GM18909 (cell line): ENCODE measurements around the gene MINDY2.
"Not testable (repeated sequence)": the region's sequence is repeated elsewhere in the genome, so short reads cannot be mapped to it uniquely, and the experiment has no call there.

Source experiments
- ATAC-seq: cut with Tn5 transposase; IDR thresholded peaks from one replicate; pipeline ENCODE4 v1.9.1; 2021; ENCODE audit warnings: mild to moderate bottlenecking; ENCODE audit not compliant: unreplicated experiment, poor library complexity

MINDY2 gene

DNA sequence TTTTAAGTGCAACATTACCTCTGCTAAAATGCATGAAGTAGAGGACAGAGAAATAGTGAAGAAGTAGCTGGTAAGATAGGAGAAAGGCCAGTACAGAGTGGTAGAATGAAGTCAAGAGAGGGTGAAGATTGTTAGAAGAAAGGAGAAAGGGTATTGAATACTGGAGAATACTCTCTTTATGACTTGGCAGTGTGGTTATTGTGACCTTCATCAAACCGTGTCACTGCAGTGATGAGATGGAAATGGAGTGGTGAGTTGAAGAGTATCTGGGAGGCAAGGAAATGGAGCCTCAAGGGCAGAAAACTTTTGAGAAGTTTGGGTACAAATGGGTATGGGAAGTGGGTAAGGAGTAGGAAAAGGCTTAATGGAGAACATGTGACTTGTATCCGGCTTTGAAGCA lies 24.7 kb downstream of the MINDY2 start:
- ATAC-seq, result no peak

DNA sequence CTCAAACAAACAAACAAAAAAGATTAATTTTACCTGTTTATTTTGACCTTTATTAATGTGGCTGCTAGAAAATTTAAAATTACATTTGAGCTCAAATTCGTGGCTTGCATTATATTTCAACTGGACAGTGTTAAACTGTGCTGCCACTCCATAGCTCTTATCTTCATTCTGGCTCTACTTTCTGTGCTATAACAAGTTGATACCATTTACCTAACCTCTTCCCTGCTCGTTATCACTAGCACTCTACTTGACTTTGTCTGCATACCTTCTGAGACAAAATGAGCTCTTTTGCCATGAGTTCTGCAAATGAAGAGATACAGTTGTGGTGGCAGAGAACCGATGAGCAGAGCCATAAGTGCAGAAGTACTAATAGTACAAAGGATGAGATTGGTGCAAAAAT lies 26.4 kb downstream of the MINDY2 start:
- ATAC-seq, result no peak

DNA sequence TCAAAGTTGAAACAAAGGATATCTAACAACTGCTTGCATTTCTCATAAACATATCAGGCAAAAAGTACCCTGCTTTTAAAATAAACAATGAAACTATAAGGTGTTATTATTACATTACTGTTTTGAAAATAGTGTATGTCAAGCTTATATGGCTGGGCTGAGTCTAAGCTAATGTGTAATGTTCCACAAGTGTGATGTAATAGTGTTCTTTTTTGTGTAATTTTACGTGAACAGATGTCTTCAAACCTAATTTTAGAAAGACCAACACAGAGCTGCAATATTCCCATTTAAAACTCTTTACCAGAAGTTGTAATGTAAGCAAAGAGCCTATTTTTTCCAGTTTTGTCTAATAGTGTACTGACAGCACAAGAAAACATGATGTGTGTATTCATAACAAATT lies 34.0 kb downstream of the MINDY2 start:
- no peak for ATAC-seq

DNA sequence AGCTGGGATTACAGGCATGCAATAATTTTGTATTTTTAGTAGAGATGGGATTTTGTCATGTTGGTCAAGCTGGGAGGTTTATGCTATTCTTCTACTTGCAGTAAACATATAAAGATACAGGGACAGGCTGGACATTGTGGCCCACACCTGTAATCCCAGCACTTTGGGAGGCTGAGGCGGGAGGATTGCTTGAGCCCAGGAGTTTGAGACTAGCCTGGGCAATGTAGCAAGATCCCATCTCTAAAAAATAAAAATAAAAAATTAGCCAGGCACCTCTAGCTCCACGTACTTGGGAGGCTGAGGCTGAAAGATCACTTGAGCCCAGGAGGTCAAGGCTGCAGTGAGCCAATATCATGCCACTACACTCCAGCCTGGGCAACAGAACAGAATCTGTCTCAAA lies 52.2 kb downstream of the MINDY2 start:
- ATAC-seq, result not testable (repeated sequence)

DNA sequence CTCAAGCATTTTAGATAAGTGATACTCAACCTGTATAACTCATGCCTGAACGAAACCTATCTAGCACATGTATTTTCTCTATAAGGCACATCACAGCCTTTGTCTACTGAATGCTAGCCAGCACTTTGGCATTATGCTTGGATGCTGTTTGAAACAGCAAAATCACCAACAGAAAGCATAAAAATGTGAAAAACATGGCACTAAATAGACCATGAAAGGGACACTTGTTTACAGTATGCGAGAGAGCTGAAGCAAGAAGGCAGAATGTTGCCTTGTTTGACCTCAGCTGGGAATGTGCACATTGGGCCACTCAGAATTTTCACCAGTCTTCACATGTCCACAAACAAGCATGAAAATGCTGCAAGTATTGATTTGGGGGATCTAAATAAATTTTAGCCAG lies 59.5 kb downstream of the MINDY2 start:
- ATAC-seq, result no peak

DNA sequence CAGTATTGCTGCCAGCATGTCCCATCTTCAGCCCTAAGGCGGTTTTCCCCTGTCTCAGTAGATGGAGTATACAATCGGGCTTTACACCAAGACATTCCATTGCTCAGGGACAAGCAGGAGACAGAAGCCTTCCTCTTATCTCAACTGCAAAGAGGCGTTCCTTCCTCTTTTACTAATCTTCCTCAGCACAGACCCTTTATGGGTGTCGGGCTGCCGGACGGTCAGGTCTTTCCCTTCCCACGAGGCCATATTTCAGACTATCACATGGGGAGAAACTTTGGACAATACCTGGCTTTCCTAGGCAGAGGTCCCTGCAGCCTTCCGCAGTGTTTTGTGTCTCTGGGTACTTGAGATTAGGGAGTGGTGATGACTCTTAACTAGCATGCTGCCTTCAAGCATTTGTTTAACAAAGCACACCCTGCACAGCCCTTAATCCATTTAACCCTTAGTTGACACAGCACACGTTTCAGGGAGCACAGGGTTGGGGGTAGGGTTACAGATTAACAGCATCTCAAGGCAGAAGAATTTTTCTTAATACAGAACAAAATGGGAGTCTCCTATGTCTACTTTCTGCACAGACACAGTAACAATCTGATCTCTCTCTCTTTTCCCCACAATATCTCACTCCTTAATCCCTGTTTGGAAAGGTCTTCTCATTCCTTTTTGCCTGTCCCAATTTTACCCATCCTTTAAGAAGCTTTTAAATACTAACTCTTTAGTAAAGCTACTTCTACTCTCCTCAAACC lies 62.8 kb downstream of the MINDY2 start:
- ATAC-seq, result not testable (repeated sequence)

DNA sequence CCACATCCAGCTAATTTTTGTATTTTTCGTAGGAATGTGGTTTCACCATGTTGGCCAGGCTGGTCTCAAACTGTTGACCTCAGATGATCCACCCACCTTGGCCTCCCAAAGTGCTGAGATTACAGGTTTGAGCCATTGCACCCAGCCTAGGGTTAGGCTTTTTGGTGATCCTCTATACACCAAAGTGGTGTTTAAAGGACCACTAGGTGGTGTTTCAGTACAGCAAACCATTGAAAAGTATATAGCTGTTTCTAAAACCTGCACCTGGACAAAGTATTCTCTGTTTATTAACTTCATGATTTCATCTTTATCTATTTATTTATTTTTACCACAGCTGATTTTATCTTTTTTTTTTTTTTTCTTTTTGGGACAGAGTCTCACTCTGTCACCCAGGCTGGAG lies 68.4 kb downstream of the MINDY2 start:
- no peak for ATAC-seq

DNA sequence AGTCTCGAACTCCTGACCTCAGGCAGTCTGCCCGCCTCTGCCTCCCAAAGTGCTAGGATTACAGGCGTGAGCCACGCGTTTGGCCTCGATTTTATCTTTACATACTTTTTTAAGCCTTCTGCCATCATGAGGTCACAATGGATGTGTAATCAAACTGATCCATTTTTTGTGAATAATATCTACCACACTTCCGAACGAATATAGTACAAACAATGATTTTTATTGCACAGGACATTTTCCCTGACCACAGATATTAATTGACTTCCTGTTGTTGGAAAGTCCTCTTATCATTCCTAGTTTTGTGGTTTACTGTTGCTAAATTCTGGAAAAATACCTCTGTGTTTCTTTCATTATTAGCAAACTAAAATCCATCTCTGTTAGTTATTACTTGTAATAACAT lies 68.9 kb downstream of the MINDY2 start:
- no peak for ATAC-seq

DNA sequence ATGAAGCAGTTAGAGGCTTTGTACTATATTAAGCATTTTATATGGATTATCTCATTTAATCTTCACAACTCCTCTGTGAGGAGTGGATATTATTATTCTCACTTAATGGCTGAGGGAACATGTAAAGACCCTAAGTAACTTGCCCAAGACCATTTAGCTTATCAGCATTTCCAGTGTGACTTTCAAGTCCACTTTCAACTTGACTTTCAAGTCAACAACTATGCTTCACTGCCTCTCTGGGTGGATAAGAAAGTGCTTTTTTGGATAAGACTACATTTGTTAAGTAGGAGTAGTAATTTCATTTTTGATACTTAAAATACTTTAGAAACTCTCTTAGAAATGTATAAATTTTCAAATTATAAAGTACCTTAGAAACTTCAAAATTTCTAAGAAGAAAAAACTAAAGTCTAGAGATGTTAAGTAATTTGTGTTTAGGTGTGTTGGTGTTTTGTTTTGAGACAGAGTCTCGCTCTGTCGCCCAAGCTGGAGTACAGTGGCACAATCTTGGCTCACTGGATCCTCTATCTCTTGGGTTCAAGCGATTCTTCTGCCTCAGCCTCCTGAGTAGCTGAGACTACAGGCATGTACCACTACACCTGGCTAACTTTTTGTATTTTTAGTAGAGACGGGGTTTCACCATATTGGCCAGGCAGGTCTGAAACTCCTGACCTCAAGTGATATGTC lies 71.8 kb downstream of the MINDY2 start:
- no peak for ATAC-seq

DNA sequence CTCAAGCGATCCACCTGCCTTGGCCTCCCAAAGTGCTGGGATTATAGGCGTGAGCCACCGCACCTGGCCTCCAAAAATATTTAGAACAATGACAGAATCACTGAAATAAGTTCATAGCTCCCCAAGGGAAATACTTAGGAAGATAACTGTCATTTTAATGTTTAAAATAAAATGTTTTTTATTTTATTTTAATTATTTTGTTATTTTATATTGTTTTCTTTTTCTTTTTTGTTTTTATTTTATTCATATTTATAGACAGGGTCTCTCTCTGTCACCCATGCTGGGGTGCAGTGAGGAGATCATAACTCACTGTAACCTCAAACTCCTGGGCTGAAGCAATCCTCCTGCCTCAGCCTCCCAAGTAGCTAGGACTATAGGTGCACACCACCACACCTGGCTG lies 80.1 kb downstream of the MINDY2 start:
- not testable (repeated sequence) for ATAC-seq

DNA sequence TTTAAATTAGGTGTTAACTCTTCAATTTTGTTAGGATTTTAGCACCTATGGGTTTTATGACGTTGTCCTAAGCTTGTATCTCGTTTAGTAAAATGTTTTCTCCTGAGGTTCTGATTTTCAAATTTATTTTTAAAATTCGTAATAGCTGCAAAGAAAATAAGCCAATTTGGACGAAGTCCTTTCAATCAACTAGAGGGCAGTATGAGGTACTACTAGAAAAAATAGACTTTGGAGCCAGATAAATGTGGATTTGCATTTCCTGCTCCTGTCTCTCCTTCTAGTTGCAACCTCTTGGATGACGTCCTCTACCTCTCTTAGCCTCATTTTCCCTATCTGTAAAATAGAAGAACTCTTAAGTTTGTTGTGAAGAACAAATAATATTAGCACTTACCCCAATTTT lies 81.2 kb downstream of the MINDY2 start:
- ATAC-seq, result no peak

DNA sequence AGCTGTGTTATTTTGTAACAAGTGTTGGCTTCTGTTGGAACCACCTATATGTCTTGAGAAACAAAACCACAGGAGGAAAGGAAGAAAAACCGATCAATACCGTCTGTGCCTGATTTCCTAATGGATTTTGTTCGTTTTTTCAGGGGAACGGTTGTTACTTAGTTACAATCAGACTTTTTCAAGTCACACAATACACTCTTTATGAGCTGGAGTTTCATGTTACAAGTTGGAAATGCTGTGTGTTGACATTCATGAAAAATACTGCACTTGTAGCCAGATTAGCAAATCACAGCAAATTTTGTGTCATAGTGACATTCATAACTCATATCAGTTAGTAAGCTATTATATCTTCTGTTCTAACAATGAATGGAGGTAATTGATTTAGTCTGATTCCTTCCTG lies 83.5 kb downstream of the MINDY2 start:
- no peak for ATAC-seq

DNA sequence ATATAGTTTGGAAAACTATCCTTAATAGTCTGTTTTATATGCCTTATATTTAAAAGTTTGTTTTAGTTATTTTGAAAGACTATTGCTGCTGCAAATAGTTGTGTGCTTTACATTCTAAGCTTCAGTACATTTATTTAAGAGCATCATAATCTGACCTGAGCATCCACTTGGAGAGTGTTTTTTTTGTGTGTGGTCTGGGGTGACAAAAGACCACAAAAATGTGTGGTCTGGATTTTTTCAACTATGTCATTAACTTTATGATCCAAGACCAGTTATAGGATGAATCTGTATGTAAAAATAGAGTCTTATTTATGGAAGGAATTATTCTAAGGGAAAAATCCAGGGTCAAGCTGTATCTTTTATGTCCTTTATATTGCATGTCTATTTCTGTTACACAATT lies 85.0 kb downstream of the MINDY2 start:
- no peak for ATAC-seq

DNA sequence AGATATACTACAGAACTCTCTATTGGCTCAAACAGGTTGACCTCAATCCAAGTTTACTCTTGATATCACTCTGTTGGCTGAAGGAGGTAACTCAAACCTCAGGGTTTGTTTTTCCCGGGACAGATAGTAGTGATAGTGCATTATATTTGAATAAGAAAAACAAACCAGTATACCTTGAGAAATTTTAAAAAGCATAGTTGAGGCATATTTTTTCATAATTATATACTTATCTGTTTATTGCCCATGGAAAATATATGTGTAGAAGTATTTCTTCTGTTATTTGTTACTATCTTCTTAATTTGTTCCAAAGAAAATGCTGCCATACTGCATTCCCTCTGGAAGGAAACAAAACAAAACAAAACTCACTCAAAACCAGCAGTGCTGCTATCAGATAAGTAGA lies 85.5 kb downstream of the MINDY2 start:
- ATAC-seq, result not testable (repeated sequence)

DNA sequence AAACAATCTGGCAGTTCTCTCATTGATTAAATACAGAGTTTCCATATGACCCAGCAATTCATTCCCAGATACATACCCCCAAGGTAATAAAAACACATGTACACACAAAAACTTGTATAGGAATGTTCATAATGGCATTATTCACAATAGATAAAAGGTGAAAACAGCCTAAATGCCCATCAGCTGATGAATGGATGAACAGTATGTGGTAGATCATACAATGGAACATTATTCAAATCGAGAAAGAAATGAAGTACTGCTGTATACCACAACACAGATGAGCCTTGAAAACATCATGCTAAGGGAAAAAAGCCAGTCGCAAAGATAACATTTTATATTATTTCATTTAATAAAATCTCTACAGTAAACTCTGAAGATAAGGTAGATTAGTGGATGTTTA lies 91.2 kb downstream of the MINDY2 start:
- no peak for ATAC-seq

DNA sequence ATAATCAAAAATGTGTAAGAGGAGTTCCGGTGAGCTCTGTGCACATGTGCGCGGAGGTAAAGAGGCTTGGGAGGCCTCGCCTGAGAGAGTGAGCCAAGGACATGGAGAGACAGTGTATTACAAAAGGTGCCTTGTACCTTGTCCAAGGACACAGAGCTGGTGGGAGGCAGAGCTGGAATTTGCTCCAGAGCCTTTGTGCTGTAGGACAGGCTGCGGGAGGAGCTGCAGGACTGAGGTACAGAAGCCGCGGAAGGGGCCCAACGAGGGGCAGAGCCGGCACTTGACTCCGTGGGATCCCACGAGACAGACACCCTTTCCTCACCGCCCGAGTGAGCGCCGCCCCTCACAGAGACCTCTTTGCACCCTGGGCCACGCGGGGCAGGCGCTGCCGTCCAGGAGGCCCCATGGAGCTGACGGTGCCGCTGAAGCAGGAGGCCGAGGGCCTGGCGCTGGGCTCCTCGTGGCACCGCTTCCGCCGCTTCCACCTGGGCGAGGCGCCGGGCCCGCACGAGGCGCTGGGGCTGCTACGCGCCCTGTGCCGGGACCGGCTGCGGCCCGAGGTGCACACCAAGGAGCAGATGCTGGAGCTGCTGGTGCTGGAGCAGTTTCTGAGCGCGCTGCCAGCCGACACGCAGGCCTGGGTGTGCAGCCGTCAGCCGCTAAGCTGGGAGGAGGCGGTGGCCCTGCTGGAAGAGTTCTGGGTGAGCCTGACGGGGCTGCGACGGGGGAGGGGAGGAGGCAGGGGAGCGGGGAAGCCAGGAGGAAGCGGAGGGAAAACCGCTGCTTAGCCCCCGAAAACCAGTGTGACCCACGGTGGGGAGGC lies 93.7 kb downstream of the MINDY2 start:
- ATAC-seq, result no peak

DNA sequence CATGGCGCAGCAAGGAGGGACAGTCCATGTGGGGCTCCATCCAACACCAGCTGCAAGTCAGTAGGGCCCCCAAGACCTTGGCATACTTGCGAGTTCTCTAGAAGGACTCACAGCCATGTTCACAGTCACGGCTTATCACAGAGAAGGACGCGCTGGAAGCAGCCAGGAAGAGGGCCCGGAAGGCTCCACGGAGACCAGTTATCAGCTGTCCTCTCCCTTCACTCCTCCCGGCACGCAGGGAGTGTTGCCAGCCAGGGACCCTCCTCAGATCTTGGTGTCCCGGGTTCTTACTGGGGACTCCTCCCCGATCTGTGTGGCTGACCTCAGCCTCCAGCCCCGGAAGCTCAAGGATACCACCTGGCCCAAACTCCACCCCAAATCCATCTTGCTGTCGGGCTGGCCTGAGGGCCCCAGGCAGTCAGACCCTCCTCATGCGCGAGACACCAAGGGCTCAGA lies 94.4 kb downstream of the MINDY2 start:
- no peak for ATAC-seq

DNA sequence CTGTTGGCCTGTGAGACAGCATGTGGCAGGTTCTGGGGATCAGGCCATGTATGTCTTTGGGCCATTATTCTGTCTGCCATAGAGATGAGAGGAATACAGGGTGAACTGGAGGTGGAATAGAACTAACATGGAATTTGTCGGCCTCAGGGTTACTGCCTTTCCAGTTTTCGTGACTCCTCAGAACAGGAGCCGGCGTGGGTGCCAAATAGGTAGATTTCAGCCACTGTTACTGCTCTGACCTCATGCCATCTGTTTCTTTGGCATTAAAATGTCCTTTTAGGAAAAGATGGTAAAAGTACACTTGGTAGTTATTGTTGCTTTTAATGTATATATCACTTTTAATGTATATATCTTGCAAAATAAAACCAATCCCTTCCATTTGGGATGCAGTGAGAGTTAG lies 96.8 kb downstream of the MINDY2 start:
- ATAC-seq, result no peak

DNA sequence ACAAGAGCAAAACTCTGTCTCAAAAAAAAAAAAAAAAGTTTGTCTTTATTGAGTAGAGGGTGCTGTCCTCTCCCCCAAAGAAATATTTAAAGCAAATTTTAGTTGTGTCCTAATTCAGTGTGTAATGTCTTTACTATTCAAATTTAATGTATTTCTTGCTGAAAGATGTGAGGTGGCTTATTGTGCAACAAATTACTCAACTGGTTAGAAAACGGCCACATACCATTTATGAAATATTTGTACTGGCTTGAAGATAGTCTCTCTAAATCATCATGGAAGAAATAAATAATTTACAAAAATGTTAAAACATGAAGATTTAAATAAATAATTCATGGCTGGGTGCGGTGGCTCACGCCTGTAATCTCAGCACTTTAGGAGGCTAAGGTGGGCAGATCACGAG lies 99.3 kb downstream of the MINDY2 start:
- no peak for ATAC-seq

DNA sequence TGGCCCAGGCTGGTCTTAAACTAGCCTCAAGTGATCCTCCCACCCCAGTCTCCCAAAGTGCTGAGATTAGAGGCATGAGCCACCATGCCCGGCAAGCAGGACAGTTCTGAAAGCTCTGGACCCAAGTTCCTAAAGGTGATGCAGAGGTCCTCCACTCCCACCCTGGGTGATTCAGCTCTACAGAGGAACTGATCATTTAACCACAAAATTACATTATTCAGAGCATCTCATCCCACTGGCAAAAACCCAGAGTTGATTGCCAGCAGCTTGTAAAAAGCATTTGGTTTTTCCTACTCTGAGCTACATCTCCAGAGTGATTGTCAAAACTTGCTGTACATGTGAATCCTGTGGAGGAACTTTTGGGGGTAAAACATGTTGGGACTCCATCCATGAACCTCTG lies 102.2 kb downstream of the MINDY2 start:
- no peak for ATAC-seq

DNA sequence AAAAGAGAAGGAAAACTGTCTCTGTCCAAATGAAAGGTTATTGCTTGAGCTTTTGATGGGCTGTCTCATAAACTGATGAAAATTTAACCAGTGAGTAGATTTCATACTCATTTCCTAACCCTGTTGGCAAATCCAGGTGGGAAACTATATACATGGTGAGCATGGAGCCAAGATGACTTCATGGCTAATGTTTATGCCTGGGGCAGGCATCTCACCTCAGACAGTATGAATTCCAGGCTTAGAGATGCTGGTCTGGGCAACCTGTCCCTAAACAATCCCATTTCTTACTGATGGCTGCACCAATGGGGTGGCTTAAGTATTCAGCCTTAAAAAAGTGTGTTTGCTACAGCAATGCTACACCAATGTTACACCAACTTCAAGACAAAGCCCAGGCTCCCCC lies 104.2 kb downstream of the MINDY2 start:
- ATAC-seq, result no peak
